HCT116 (cell line): ENCODE results near the gene SETD1A. TPM values are rescaled to one million over a fixed set of nuclear protein-coding genes. Genes with fewer than 3 reads are reported as not detected.

Source experiments
- ATAC-seq: fragments of 200-7000 bp; cut with Tn5 transposase; 2 replicates; pipeline ENCODE4 v1.9.1; 2020; ENCODE audit warnings: mild to moderate bottlenecking, moderate library complexity
- BruUV-seq: library from RNA; stranded (reverse); fragments of 400-500 nt; replicated peaks from 2 replicates; lab custom pipeline; 2021; lab: Mats Ljungman, UMichigan
- CTCF ChIA-PET: fragments of 300-600 bp; sonication (Branson Sonifier 250); formaldehyde crosslinking; loops from one replicate; lab custom pipeline; 2021; ENCODE audit warnings: antibody characterized with exemption; lab: Charles Lee
- POLR2A ChIA-PET: fragments of 300-600, 350-600 bp; sonication (Branson Sonifier 250); formaldehyde crosslinking; loops from one replicate; lab custom pipeline; 2021; ENCODE audit warnings: antibody characterized with exemption; lab: Charles Lee
- RAD21 ChIA-PET, 2 experiments: fragments of 300-600 bp; sonication (Branson Sonifier 250); formaldehyde crosslinking; loops; one replicate each; lab custom pipeline; 2023; ENCODE audit warnings: low total read pairs in 2 of 2; ENCODE audit not compliant: uncharacterized antibody in 2 of 2, unreplicated experiment in 2 of 2, low non-redundant PET in 1 of 2; lab: Charles Lee
- DNase-seq: peaks from one replicate; pipeline ENCODE4 v3.0.0-alpha.2; 2010; ENCODE audit warnings: low read depth, low spot score
- H2AFZ ChIP-seq: fragments of 200-600 bp; shearing (Covaris generic), sonication (generic); 2 replicates; pipeline ENCODE4 v1.6.1; 2017; ENCODE audit warnings: low read depth, mixed run types, mixed read lengths, antibody characterized with exemption, low read length; ENCODE audit not compliant: poor library complexity, severe bottlenecking
- H3K27ac ChIP-seq: 2 replicates; pipeline ENCODE4 v1.5.1; 2012; ENCODE audit warnings: low read depth, low read length
- H3K27me3 ChIP-seq: fragments of 200-600 bp; sonication (generic); 2 replicates; pipeline ENCODE4 v1.6.1; 2016; ENCODE audit warnings: mixed run types, low read length, mixed read lengths; ENCODE audit not compliant: insufficient read depth
- H3K36me3 ChIP-seq, 2 experiments: fragments of 200-500 bp in 1 of 2; fragments of 200-600 bp in 1 of 2; sonication (Bioruptor generic) in 1 of 2; sonication (generic) in 1 of 2; 2 replicates each; pipeline versions ENCODE4 v1.5.1 to v1.6.1; 2014 to 2016; ENCODE audit warnings: low read length in 2 of 2, inconsistent platforms in 1 of 2, mixed read lengths in 1 of 2, mixed run types in 1 of 2; ENCODE audit not compliant: insufficient read depth in 2 of 2, control insufficient read depth in 1 of 2
- H3K4me1 ChIP-seq, 2 experiments: fragments of 200-600 bp in 1 of 2; sonication (generic) in 1 of 2; 2 replicates each; pipeline versions ENCODE4 v1.5.1 to v1.6.1; 2012 to 2017; ENCODE audit warnings: low read length in 2 of 2, inconsistent platforms in 1 of 2, mild to moderate bottlenecking in 1 of 2, mixed read lengths in 1 of 2, mixed run types in 1 of 2, moderate library complexity in 1 of 2; ENCODE audit not compliant: insufficient read depth in 2 of 2, control insufficient read depth in 1 of 2
- H3K4me2 ChIP-seq: fragments of 200-600 bp; sonication (generic); 2 replicates; pipeline ENCODE4 v1.6.1; 2017; ENCODE audit warnings: mixed run types, low read length, mixed read lengths
- H3K4me3 ChIP-seq, 2 experiments: fragments of 200-600 bp in 1 of 2; sonication (generic) in 1 of 2; replicated peaks in 1 of 2; 2 replicates each; pipeline ENCODE4 v1.5.1; 2011 to 2016; ENCODE audit warnings: low read length in 2 of 2, control low read depth in 1 of 2, low read depth in 1 of 2, mild to moderate bottlenecking in 1 of 2, mixed read lengths in 1 of 2, mixed run types in 1 of 2
- H3K79me2 ChIP-seq: fragments of 200-600 bp; sonication (generic); 2 replicates; pipeline ENCODE4 v1.6.1; 2017; ENCODE audit warnings: mild to moderate bottlenecking, mixed run types, low read length, moderate library complexity, mixed read lengths; ENCODE audit not compliant: insufficient read depth
- H3K9ac ChIP-seq: fragments of 200-600 bp; sonication (generic); 2 replicates; pipeline ENCODE4 v1.6.1; 2016; ENCODE audit warnings: low read length, mixed read lengths
- H3K9me2 ChIP-seq: fragments of 200-600 bp; sonication (generic), shearing (Covaris generic); 2 replicates; pipeline ENCODE4 v1.6.1; 2017; ENCODE audit warnings: mixed run types, mild to moderate bottlenecking, moderate library complexity; ENCODE audit not compliant: insufficient read depth
- H3K9me3 ChIP-seq, 2 experiments: fragments of 200-500 bp in 1 of 2; fragments of 200-600 bp in 1 of 2; sonication (Bioruptor generic) in 1 of 2; sonication (generic) in 1 of 2; 2 replicates each; pipeline ENCODE4 v1.6.1; 2014 to 2017; ENCODE audit warnings: low read length in 2 of 2, mixed read lengths in 2 of 2, inconsistent platforms in 1 of 2, low read depth in 1 of 2, mild to moderate bottlenecking in 1 of 2, mixed run types in 1 of 2, moderate library complexity in 1 of 2; ENCODE audit not compliant: control insufficient read depth in 1 of 2, insufficient read depth in 1 of 2
- H4K20me1 ChIP-seq: fragments of 200-600 bp; sonication (generic), shearing (Covaris generic); 2 replicates; pipeline ENCODE4 v1.6.1; 2017; ENCODE audit warnings: mixed run types, mild to moderate bottlenecking, moderate library complexity; ENCODE audit not compliant: insufficient read depth
- POLR2A ChIP-seq: IDR thresholded peaks from 2 replicates; pipeline ENCODE4 v1.7.0; 2011; ENCODE audit warnings: borderline replicate concordance; ENCODE audit not compliant: insufficient read depth, insufficient read length; ENCODE audit errors: extremely low read depth
- POLR2AphosphoS5 ChIP-seq: IDR thresholded peaks from 2 replicates; pipeline ENCODE4 v1.6.1; 2011; ENCODE audit warnings: mild to moderate bottlenecking, low read depth, low read length, moderate library complexity
- TCF7L2 ChIP-seq: IDR thresholded peaks from 2 replicates; pipeline ENCODE4 v1.7.0; 2011; ENCODE audit warnings: borderline replicate concordance, inconsistent platforms; ENCODE audit not compliant: insufficient read depth, insufficient read length; ENCODE audit errors: extremely low read depth
- intact Hi-C: fragments of 100-400 bp; cut with micrococcal nuclease; formaldehyde crosslinking; loops from 2 replicates; pipeline ENCODE4 v1.10.0; 2022
- total RNA-seq: library from RNA; stranded (reverse); gene quantifications from one replicate; pipeline ENCODE4 v1.2.1, GENCODE V29; 2021; ENCODE audit not compliant: unreplicated experiment
- TF ChIP-seq, protein P1 (sequence below), 3 experiments: fragments of 200-600 bp in 1 of 3; sonication (generic) in 1 of 3; IDR thresholded peaks in 2 of 3; conservative IDR thresholded peaks in 1 of 3; 2 replicates each; pipeline ENCODE4 v1.5.1; 2012 to 2017; ENCODE audit warnings: low read depth in 2 of 3, low read length in 2 of 3, antibody characterized with exemption in 1 of 3, borderline replicate concordance in 1 of 3, control low read depth in 1 of 3, mild to moderate bottlenecking in 1 of 3, mixed read lengths in 1 of 3, mixed run types in 1 of 3, moderate library complexity in 1 of 3; ENCODE audit not compliant: insufficient read depth in 1 of 3

SETD1A gene
- total RNA-seq, 1 experiment from 2014 or later = 26.9 TPM

GRCh38 chr16:30956601-30957455, 726 bp upstream of the SETD1A start:
- TF ChIP-seq POLR2A = no peak
- TF ChIP-seq, protein P1, sequence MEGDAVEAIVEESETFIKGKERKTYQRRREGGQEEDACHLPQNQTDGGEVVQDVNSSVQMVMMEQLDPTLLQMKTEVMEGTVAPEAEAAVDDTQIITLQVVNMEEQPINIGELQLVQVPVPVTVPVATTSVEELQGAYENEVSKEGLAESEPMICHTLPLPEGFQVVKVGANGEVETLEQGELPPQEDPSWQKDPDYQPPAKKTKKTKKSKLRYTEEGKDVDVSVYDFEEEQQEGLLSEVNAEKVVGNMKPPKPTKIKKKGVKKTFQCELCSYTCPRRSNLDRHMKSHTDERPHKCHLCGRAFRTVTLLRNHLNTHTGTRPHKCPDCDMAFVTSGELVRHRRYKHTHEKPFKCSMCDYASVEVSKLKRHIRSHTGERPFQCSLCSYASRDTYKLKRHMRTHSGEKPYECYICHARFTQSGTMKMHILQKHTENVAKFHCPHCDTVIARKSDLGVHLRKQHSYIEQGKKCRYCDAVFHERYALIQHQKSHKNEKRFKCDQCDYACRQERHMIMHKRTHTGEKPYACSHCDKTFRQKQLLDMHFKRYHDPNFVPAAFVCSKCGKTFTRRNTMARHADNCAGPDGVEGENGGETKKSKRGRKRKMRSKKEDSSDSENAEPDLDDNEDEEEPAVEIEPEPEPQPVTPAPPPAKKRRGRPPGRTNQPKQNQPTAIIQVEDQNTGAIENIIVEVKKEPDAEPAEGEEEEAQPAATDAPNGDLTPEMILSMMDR (IDR thresholded peaks at IDR 0.05 in 2 of 3, conservative IDR thresholded peaks at IDR 0.05 in 1 of 3; ENCODE audit: borderline replicate concordance in 1 of 3, insufficient read depth in 1 of 3, low read depth in 2 of 3, low read length in 2 of 3) = peak in 2 of 3 experiments; percentile 12 to 36; a peak in 3 of 6 replicates
- peak; percentile 37 for TF ChIP-seq TCF7L2
- peak; percentile 27; the same call in 1 of the 2 replicates for TF ChIP-seq POLR2AphosphoS5
- ChIA-PET POLR2A (no interaction called here), RAD21 (no interaction called here), CTCF (no interaction called here)
- TSS peak; percentile 84 for BruUV-seq
- no peaks in the 10 kb centered on the region for H3K27me3 ChIP-seq
- peak overlapping the region; percentile 100 for H3K27ac ChIP-seq
- intact Hi-C loops = loop anchor here (10.0 kb wide), 2 partner anchors 138 to 488 kb away; partner anchors contain the start of genes VKORC1 and ZNF843
- ATAC-seq (peak; percentile 70), DNase-seq (peak; percentile 72)
- no peaks in the 10 kb centered on the region for H4K20me1 ChIP-seq
- peaks cover 22 to 32% of the 10 kb centered on the region in 2 experiments for H3K4me1 ChIP-seq
- H2AFZ ChIP-seq = peak overlapping the region; percentile 96
- peak overlapping the region; percentile 74 to 88 for H3K4me3 ChIP-seq
- no peaks in the 10 kb centered on the region for H3K9me3 ChIP-seq
- H3K4me2 ChIP-seq = peak overlapping the region; percentile 95
- H3K79me2 ChIP-seq = peaks cover 28% of the 10 kb centered on the region
- H3K36me3 ChIP-seq = peaks cover 26 to 30% of the 10 kb centered on the region in 2 experiments
- peak overlapping the region; percentile 88 for H3K9ac ChIP-seq
- no peaks in the 10 kb centered on the region for H3K9me2 ChIP-seq
